ENCODE data around the gene CCDC6.
"Not testable (repeated sequence)": the region's sequence is repeated elsewhere in the genome, so short reads cannot be mapped to it uniquely, and the experiment has no call there.

CCDC6 gene

DNA sequence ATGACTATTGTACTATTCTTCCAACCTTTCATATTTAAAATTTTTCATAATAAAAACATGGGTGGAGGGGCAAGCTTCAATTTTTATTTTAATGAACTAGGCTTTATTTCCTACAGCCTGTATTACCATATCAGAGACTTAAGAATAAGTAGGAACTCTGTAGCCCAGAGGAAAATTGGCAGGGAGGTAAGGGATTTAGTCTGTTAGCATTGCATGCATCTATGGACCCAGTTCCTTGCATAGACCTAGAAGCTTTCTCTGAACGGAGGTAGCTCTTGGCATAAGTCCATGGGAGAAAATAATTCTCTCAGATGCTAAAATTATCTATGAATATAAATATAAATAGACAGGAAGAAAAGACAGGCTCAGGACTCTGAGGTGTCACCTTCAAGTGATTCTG lies 31.4 kb upstream of the CCDC6 start:
- no peak overlapping the region for H3K27ac ChIP-seq (ENCODE audit: extremely low read depth, low read depth, low read length)
- H3K4me3 ChIP-seq (ENCODE audit: low read depth, low read length) = no peak overlapping the region
- no peaks in the 10 kb centered on the region for H3K9me3 ChIP-seq (ENCODE audit: control insufficient read depth, insufficient read depth, low read depth, low read length)
- H3K36me3 ChIP-seq (ENCODE audit: control insufficient read depth in 2 of 2, insufficient read depth in 1 of 2, low read length in 2 of 2) = no peaks in the 10 kb centered on the region
- TF ChIP-seq KLF9 (tag by site-specific recombination; IDR thresholded peaks at IDR 0.05; ENCODE audit: low read depth) (no peak), ZNF510 (tag by site-specific recombination; IDR thresholded peaks at IDR 0.05; ENCODE audit: insufficient replicate concordance) (no peak), ZNF404 (tag by site-specific recombination; IDR thresholded peaks at IDR 0.05) (no peak), ZFHX2 (tag by site-specific recombination; conservative IDR thresholded peaks at IDR 0.05) (no peak), SP7 (tag by site-specific recombination; IDR thresholded peaks at IDR 0.05) (no peak), ZNF654 (tag by site-specific recombination; IDR thresholded peaks at IDR 0.05; ENCODE audit: low read depth) (no peak), OVOL3 (tag by site-specific recombination; IDR thresholded peaks at IDR 0.05) (no peak)
- TF ChIP-seq, protein P1, sequence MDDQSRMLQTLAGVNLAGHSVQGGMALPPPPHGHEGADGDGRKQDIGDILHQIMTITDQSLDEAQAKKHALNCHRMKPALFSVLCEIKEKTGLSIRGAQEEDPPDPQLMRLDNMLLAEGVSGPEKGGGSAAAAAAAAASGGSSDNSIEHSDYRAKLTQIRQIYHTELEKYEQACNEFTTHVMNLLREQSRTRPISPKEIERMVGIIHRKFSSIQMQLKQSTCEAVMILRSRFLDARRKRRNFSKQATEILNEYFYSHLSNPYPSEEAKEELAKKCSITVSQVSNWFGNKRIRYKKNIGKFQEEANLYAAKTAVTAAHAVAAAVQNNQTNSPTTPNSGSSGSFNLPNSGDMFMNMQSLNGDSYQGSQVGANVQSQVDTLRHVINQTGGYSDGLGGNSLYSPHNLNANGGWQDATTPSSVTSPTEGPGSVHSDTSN (CRISPR knock-in tag; IDR thresholded peaks at IDR 0.05) = no peak
- TF ChIP-seq, protein P2, sequence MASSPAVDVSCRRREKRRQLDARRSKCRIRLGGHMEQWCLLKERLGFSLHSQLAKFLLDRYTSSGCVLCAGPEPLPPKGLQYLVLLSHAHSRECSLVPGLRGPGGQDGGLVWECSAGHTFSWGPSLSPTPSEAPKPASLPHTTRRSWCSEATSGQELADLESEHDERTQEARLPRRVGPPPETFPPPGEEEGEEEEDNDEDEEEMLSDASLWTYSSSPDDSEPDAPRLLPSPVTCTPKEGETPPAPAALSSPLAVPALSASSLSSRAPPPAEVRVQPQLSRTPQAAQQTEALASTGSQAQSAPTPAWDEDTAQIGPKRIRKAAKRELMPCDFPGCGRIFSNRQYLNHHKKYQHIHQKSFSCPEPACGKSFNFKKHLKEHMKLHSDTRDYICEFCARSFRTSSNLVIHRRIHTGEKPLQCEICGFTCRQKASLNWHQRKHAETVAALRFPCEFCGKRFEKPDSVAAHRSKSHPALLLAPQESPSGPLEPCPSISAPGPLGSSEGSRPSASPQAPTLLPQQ (tag by site-specific recombination; IDR thresholded peaks at IDR 0.05) = no peak
- POLR2A ChIA-PET = interaction anchor here (0.7 kb wide), 1 partner anchor 29 kb away, joined by 5 read pairs; no protein-coding TSS in a partner anchor
- no peaks in the 10 kb centered on the region for H3K4me1 ChIP-seq (ENCODE audit: control insufficient read depth, insufficient read depth, low read length)
- CTCF ChIA-PET = interaction anchor here (0.9 kb wide), 1 partner anchor 107 kb away, joined by 3 read pairs; no protein-coding TSS in a partner anchor

DNA sequence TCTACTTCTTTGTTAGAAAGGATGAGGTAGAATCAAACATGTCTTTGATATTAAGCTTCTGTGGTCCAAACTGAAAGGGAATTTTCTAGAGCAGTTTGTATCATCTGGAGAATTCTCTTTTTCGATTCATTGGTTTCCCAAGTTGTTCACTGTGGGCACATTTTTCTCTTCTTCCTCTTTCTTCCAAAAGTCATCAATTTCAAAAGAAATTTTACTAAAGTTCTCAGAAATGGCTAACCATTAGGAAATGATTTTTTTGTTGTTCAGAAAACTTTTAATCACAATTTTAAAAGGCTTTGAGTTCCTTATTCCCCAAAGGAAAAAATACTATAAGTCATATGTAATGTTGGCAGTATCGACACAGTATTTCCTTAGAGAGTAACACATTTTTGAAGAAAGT lies 28.3 kb upstream of the CCDC6 start:
- POLR2A ChIA-PET = no interaction called here
- CTCF ChIA-PET = no interaction called here
- H3K9me3 ChIP-seq (ENCODE audit: control insufficient read depth, insufficient read depth, low read depth, low read length) = no peaks in the 10 kb centered on the region
- no peak overlapping the region for H3K27ac ChIP-seq (ENCODE audit: extremely low read depth, low read depth, low read length)
- no peaks in the 10 kb centered on the region for H3K36me3 ChIP-seq (ENCODE audit: control insufficient read depth in 2 of 2, insufficient read depth in 1 of 2, low read length in 2 of 2)
- H3K4me3 ChIP-seq (ENCODE audit: low read depth, low read length) = no peak overlapping the region
- TF ChIP-seq ZNF404 (tag by site-specific recombination; IDR thresholded peaks at IDR 0.05) (no peak), MEIS1 (CRISPR knock-in tag; IDR thresholded peaks at IDR 0.05; ENCODE audit: borderline replicate concordance) (no peak), ZNF529 (tag by site-specific recombination; IDR thresholded peaks at IDR 0.05; ENCODE audit: insufficient replicate concordance) (no peak)
- no peaks in the 10 kb centered on the region for H3K4me1 ChIP-seq (ENCODE audit: control insufficient read depth, insufficient read depth, low read length)

DNA sequence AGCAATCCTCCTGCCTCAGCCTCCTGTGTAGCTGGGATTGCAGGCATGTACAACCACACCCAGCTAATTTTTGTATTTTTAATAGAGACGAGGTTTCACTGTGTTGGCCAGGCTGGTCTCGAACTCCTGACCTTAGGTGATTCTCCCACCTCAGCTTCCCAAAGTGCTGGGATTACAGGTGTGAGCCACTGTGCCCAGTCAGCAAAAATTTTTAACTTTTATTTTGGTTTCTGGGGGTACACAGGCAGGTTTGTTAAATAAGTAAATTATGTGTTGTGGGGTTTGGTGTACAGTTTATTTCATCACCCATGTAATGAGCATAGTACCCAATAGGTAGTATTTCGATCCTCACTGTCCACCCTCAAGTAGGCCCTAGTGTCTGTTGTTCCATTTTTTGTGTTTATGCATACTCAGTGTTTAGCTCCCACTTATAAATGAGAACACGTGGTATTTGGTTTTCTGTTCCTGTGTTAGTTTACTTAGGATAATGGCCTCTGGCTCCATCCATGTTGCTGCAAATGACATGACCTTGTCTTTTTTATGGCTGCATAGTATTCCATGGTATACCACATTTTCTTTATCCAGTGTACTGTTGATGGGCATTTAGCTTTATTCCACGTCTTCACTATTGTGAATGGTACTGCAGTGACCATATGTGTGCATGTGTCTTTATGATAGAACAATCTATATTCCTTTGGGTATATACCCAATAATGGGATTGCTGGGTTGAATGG lies 24.6 kb upstream of the CCDC6 start:
- CTCF ChIA-PET; H3K4me3 ChIP-seq (ENCODE audit: low read depth, low read length); H3K27ac ChIP-seq (ENCODE audit: extremely low read depth, low read depth, low read length); H3K9me3 ChIP-seq (ENCODE audit: control insufficient read depth, insufficient read depth, low read depth, low read length); H3K4me1 ChIP-seq (ENCODE audit: control insufficient read depth, insufficient read depth, low read length); H3K36me3 ChIP-seq (ENCODE audit: control insufficient read depth in 2 of 2, insufficient read depth in 1 of 2, low read length in 2 of 2): not testable (repeated sequence)
- POLR2A ChIA-PET = interaction anchor here (0.6 to 0.7 kb wide), 2 partner anchors 22 to 115 kb away, joined by 4 to 11 read pairs; no protein-coding TSS in a partner anchor
- peak; percentile 85 for TF ChIP-seq ZNF146 (tag by site-specific recombination; IDR thresholded peaks at IDR 0.05)
- TF ChIP-seq, protein P3, sequence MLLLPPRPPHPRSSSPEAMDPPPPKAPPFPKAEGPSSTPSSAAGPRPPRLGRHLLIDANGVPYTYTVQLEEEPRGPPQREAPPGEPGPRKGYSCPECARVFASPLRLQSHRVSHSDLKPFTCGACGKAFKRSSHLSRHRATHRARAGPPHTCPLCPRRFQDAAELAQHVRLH (tag by site-specific recombination; IDR thresholded peaks at IDR 0.05) = peak; percentile 45; the same call in 1 of the 2 replicates

DNA sequence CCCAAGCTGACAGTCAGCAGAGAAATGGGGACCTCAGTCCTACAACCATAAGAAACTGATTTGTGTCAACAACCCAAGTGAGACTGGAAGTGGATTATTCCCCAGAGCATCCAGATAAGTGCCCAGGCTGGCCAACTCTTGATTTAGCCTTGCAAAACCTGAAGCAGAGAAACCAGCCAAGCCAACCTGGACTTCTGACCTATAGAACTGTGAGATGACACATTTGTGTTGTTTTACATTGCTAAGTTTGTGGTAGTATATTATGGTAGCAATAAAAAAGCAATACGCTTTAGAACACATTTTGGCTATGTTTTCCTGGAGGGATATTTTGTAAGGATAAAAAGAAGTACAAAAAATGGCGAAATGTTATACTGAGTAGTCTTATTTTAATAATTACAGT lies 19.7 kb upstream of the CCDC6 start:
- no peaks in the 10 kb centered on the region for H3K36me3 ChIP-seq (ENCODE audit: control insufficient read depth in 2 of 2, insufficient read depth in 1 of 2, low read length in 2 of 2)
- H3K9me3 ChIP-seq (ENCODE audit: control insufficient read depth, insufficient read depth, low read depth, low read length) = no peaks in the 10 kb centered on the region
- POLR2A ChIA-PET = no interaction called here
- no peak overlapping the region for H3K4me3 ChIP-seq (ENCODE audit: low read depth, low read length)
- no peak overlapping the region for H3K27ac ChIP-seq (ENCODE audit: extremely low read depth, low read depth, low read length)
- CTCF ChIA-PET = no interaction called here
- no peaks in the 10 kb centered on the region for H3K4me1 ChIP-seq (ENCODE audit: control insufficient read depth, insufficient read depth, low read length)
- TF ChIP-seq, protein P4, sequence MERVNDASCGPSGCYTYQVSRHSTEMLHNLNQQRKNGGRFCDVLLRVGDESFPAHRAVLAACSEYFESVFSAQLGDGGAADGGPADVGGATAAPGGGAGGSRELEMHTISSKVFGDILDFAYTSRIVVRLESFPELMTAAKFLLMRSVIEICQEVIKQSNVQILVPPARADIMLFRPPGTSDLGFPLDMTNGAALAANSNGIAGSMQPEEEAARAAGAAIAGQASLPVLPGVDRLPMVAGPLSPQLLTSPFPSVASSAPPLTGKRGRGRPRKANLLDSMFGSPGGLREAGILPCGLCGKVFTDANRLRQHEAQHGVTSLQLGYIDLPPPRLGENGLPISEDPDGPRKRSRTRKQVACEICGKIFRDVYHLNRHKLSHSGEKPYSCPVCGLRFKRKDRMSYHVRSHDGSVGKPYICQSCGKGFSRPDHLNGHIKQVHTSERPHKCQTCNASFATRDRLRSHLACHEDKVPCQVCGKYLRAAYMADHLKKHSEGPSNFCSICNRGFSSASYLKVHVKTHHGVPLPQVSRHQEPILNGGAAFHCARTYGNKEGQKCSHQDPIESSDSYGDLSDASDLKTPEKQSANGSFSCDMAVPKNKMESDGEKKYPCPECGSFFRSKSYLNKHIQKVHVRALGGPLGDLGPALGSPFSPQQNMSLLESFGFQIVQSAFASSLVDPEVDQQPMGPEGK (tag by site-specific recombination; IDR thresholded peaks at IDR 0.05) = no peak
- no peak for TF ChIP-seq PRDM1 (tag by site-specific recombination; IDR thresholded peaks at IDR 0.05)
- TF ChIP-seq, protein P5, sequence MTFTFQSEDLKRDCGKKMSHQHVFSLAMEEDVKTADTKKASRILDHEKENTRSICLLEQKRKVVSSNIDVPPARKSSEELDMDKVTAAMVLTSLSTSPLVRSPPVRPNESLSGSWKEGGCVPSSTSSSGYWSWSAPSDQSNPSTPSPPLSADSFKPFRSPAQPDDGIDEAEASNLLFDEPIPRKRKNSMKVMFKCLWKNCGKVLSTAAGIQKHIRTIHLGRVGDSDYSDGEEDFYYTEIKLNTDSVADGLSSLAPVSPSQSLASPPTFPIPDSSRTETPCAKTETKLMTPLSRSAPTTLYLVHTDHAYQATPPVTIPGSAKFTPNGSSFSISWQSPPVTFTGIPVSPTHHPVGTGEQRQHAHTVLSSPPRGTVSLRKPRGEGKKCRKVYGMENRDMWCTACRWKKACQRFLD (tag by site-specific recombination; IDR thresholded peaks at IDR 0.05) = no peak
- TF ChIP-seq, protein P6, sequence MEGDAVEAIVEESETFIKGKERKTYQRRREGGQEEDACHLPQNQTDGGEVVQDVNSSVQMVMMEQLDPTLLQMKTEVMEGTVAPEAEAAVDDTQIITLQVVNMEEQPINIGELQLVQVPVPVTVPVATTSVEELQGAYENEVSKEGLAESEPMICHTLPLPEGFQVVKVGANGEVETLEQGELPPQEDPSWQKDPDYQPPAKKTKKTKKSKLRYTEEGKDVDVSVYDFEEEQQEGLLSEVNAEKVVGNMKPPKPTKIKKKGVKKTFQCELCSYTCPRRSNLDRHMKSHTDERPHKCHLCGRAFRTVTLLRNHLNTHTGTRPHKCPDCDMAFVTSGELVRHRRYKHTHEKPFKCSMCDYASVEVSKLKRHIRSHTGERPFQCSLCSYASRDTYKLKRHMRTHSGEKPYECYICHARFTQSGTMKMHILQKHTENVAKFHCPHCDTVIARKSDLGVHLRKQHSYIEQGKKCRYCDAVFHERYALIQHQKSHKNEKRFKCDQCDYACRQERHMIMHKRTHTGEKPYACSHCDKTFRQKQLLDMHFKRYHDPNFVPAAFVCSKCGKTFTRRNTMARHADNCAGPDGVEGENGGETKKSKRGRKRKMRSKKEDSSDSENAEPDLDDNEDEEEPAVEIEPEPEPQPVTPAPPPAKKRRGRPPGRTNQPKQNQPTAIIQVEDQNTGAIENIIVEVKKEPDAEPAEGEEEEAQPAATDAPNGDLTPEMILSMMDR (tag by site-specific recombination; IDR thresholded peaks at IDR 0.05) = no peak
- no peak for TF ChIP-seq ZNF843 (tag by site-specific recombination; IDR thresholded peaks at IDR 0.05)
- no peak for TF ChIP-seq IKZF3 (tag by site-specific recombination; IDR thresholded peaks at IDR 0.05)
- no peak for TF ChIP-seq ZFP69B (tag by site-specific recombination; IDR thresholded peaks at IDR 0.05)
